Neutrophil (primary cell): ENCODE measurements around the gene SLC66A3.

Source experiments
- H3K27ac ChIP-seq: fragments of 200-600 bp; sonication (generic); 2 replicates; pipeline ENCODE4 v1.5.1; 2016; ENCODE audit warnings: mild to moderate bottlenecking, moderate library complexity
- H3K27me3 ChIP-seq: fragments of 200-600 bp; sonication (generic); 2 replicates; pipeline ENCODE4 v1.6.0; 2016; ENCODE audit warnings: mild to moderate bottlenecking
- H3K36me3 ChIP-seq: fragments of 200-600 bp; sonication (generic); 2 replicates; pipeline ENCODE4 v1.5.1; 2017
- H3K4me1 ChIP-seq, 2 experiments: fragments of 200-600 bp in 1 of 2; sonication (generic) in 1 of 2; 1 replicate in 1 of 2; 2 replicates in 1 of 2; pipeline versions ENCODE4 v1.5.1 to v1.6.1; 2013 to 2016; ENCODE audit warnings: low read depth in 1 of 2, low read length in 1 of 2, mild to moderate bottlenecking in 1 of 2, moderate library complexity in 1 of 2; ENCODE audit not compliant: control insufficient read depth in 1 of 2, insufficient read depth in 1 of 2
- H3K4me3 ChIP-seq, 2 experiments: fragments of 200-600 bp in 1 of 2; sonication (generic) in 1 of 2; 1 replicate in 1 of 2; 2 replicates in 1 of 2; pipeline ENCODE4 v1.5.1; 2013 to 2016; ENCODE audit warnings: low read depth in 1 of 2, low read length in 1 of 2, mild to moderate bottlenecking in 1 of 2, moderate library complexity in 1 of 2
- H3K9me3 ChIP-seq: fragments of 200-600 bp; sonication (generic); 2 replicates; pipeline ENCODE4 v1.5.1; 2016
- CTCF ChIP-seq: fragments of 200-600 bp; sonication (generic); IDR thresholded peaks from 2 replicates; pipeline ENCODE4 v1.5.1; 2016; ENCODE audit warnings: antibody characterized with exemption

SLC66A3 gene

DNA sequence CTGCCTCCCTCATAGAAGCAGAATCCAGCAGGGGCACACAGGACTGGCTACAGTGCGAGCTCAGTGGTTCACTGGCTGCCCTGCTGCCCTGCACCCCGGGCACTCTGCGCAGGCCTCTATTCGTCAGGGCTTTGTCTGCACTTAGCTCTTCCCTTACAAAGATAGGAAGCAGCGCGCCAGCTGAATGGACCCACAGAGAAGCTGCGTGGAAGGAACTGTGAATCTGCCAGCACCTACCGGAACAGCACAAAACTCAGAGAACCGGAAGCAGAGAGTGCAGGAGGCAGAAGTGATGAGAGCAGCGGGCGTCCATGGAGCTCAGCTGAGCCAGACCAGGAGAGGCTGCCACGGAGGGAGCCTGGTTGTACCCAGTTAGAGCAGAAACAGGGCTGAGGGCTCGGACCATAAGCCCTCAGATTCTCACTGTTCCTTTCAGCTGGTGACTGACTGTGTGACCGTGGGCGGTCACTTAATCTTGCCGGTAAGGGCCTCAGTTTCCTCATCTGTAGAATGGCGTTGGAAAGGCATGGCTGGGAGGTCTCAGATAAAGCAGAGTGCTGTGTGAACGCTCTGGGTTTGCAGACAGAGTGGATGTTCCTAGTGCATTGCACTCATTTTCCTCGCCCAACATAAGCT is 23.1 kb upstream of the SLC66A3 start:
- H3K4me1 ChIP-seq: peaks cover 21 to 26% of the 10 kb centered on the region in 2 experiments
- H3K9me3 ChIP-seq: no peaks in the 10 kb centered on the region
- peak overlapping the region; percentile 55 to 67 for H3K4me3 ChIP-seq
- no peak for TF ChIP-seq CTCF
- no peak overlapping the region for H3K27ac ChIP-seq
- H3K36me3 ChIP-seq: no peaks in the 10 kb centered on the region
- H3K27me3 ChIP-seq: peaks cover 78% of the 10 kb centered on the region

DNA sequence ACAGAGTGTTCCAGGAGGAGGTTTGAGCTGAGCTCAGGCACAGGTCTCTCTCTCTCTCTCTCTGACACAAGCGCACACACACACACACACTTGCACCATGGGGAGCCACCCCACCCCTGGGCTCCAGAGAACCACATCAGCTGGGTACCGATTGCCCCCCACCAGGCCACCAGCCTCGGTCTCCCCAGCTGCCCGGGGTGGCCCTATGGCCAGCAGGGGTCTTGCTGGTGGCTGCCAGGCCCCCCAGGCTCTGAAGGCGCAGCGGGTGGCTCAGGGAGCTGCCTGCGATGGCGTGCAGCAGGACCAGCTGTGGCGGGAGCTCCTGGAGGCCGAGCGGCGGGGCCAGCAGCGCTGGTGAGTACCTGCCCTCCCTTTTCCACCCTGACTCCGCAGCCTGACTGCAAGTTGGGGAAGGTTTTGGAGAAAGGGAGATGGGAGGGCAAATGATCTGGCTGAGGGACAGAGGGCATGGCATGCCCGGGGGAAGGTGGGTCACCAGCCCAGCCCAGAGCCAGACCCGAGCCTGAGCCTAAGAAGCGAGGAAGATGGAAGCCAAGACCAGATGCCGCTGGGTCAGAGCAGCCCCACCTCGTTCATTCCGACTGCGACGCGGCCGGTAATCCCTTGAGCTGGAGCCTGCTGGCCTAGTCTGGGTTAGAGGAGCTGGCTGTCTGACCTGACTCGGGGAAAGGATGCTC is 21.9 kb upstream of the SLC66A3 start:
- Histone ChIP-seq H3K27ac (no peak overlapping the region), H3K9me3 (no peaks in the 10 kb centered on the region), H3K4me1 (peaks cover 21 to 26% of the 10 kb centered on the region in 2 experiments), H3K36me3 (no peaks in the 10 kb centered on the region), H3K4me3 (peak overlapping the region; percentile 55 to 67), H3K27me3 (peaks cover 72% of the 10 kb centered on the region)
- TF ChIP-seq CTCF: no peak

GRCh38 chr2:11133936-11134320 is 21.3 kb upstream of the SLC66A3 start:
- no peak for TF ChIP-seq CTCF
- no peaks in the 10 kb centered on the region for H3K36me3 ChIP-seq
- H3K9me3 ChIP-seq: no peaks in the 10 kb centered on the region
- H3K27ac ChIP-seq: no peak overlapping the region
- H3K4me3 ChIP-seq: no peak overlapping the region
- peaks cover 21 to 26% of the 10 kb centered on the region in 2 experiments for H3K4me1 ChIP-seq
- H3K27me3 ChIP-seq: peaks cover 66% of the 10 kb centered on the region

GRCh38 chr2:11134349-11134748 is 20.9 kb upstream of the SLC66A3 start:
- H3K9me3 ChIP-seq: no peaks in the 10 kb centered on the region
- H3K27me3 ChIP-seq: peaks cover 62% of the 10 kb centered on the region
- H3K4me1 ChIP-seq: peaks cover 21 to 26% of the 10 kb centered on the region in 2 experiments
- no peak overlapping the region for H3K27ac ChIP-seq
- H3K36me3 ChIP-seq: no peaks in the 10 kb centered on the region
- TF ChIP-seq CTCF: no peak
- no peak overlapping the region for H3K4me3 ChIP-seq

GRCh38 chr2:11140492-11140891 is 14.8 kb upstream of the SLC66A3 start:
- Histone ChIP-seq H3K36me3 (no peaks in the 10 kb centered on the region), H3K4me3 (no peak overlapping the region), H3K9me3 (no peaks in the 10 kb centered on the region), H3K27ac (no peak overlapping the region), H3K27me3 (peaks cover 30% of the 10 kb centered on the region), H3K4me1 (no peaks in the 10 kb centered on the region)
- TF ChIP-seq CTCF: no peak
